DND-41 (cell line): ENCODE results near the gene TBX2.

Source experiments
- ATAC-seq: fragments of 200-7000 bp; cut with Tn5 transposase; 3 replicates; pipeline ENCODE4 v1.9.1; 2021; ENCODE audit warnings: low read depth; ENCODE audit not compliant: insufficient read depth
- DNase-seq: peaks from one replicate; pipeline ENCODE4 v3.0.0-alpha.2; 2020
- H2AFZ ChIP-seq: 2 replicates; pipeline ENCODE4 v1.6.0; 2012; ENCODE audit warnings: low read depth, low read length
- H3K27ac ChIP-seq: 2 replicates; pipeline ENCODE4 v1.5.1; 2012; ENCODE audit warnings: low read length, inconsistent platforms
- H3K27me3 ChIP-seq: fragments of 200-600 bp; sonication (generic); 2 replicates; pipeline ENCODE4 v1.6.0; 2012; ENCODE audit warnings: low read length, mild to moderate bottlenecking, inconsistent platforms; ENCODE audit not compliant: insufficient read depth, poor library complexity
- H3K36me3 ChIP-seq: 2 replicates; pipeline ENCODE4 v1.5.1; 2012; ENCODE audit warnings: low read length, inconsistent platforms; ENCODE audit not compliant: insufficient read depth
- H3K4me1 ChIP-seq: 2 replicates; pipeline ENCODE4 v1.5.1; 2012; ENCODE audit warnings: mild to moderate bottlenecking, low read length; ENCODE audit not compliant: insufficient read depth
- H3K4me2 ChIP-seq: 2 replicates; pipeline ENCODE4 v1.6.0; 2012; ENCODE audit warnings: mild to moderate bottlenecking, moderate library complexity, low read length, inconsistent platforms; ENCODE audit not compliant: insufficient read depth
- H3K4me3 ChIP-seq, 2 experiments: fragments of 200-600 bp in 1 of 2; shearing (Covaris generic) in 1 of 2; 2 replicates each; pipeline ENCODE4 v1.5.1; 2012 to 2016; ENCODE audit warnings: inconsistent platforms in 2 of 2, low read length in 2 of 2, mild to moderate bottlenecking in 2 of 2, low read depth in 1 of 2, moderate library complexity in 1 of 2
- H3K79me2 ChIP-seq: 2 replicates; pipeline ENCODE4 v1.6.0; 2012; ENCODE audit warnings: low read length, inconsistent platforms; ENCODE audit not compliant: insufficient read depth
- H3K9ac ChIP-seq: 2 replicates; pipeline ENCODE4 v1.6.0; 2012; ENCODE audit warnings: low read depth, mild to moderate bottlenecking, inconsistent platforms, low read length, moderate library complexity
- H3K9me3 ChIP-seq: 2 replicates; pipeline ENCODE4 v1.5.1; 2012; ENCODE audit warnings: low read length, moderate library complexity, mild to moderate bottlenecking, inconsistent platforms; ENCODE audit not compliant: insufficient read depth, severe bottlenecking
- H4K20me1 ChIP-seq: 2 replicates; pipeline ENCODE4 v1.6.0; 2012; ENCODE audit warnings: low read length; ENCODE audit not compliant: insufficient read depth
- CTCF ChIP-seq: IDR thresholded peaks from 2 replicates; pipeline ENCODE4 v1.5.1; 2012; ENCODE audit warnings: borderline replicate concordance, low read length, moderate library complexity, mild to moderate bottlenecking; ENCODE audit not compliant: poor library complexity, severe bottlenecking; ENCODE audit errors: extremely low read depth
- EZH2 ChIP-seq: IDR thresholded peaks from 3 replicates; pipeline ENCODE4 v1.6.1; 2012; ENCODE audit warnings: borderline replicate concordance, low read depth, mild to moderate bottlenecking, moderate library complexity, low read length, inconsistent platforms; ENCODE audit not compliant: severe bottlenecking

The TBX2 gene

DNA sequence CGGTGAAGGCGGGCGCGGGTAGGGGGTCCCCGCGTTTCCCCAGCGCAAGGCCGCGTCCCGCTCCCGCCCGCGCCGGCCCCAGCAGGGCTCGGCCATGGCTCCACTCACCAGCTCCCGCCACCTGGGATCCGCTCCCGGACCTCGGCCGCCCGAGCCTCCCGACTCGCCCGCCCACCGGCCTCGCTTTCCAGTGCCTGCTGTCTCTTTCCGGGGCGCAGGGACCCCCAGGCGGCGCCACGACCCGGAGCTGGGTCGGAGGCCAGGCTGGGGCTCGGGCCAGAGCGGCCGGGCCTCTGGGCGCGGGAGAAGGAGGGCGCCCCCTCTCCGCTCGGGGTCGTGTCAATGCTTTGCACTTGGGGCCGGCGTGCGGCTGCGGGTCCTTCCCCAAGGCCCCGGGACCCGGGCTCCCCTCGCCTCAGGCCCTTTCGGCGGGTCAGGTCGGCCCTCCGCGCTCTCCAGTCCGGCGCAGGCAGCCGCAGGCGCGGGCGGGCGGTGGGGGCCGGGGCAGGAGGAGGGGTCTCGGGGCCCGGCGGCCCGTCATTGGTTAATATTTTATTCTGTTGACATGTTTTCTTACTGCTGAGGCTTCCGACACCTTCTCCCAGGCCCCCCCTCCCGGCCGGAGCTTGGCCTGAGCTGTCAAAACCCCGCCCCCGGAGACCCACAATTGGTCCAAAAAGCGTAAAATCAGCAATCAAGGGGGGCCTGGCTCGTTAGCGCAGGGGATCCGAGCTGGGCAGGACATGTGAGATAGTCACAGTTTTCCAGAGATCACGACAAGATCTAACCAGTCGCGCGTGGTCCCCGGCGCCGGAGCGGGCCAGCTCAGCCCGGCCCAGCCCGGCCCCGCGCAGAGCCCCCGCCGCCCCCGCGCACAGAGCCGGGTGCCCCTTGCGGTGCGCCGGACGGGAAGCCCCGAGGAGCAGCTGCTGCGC lies at the start of gene TBX2:
Gene TBX2, plus strand, starts transcription at position 713 of the 935 bp plus-strand sequence. CDS start 334 bp downstream, outside the sequence.
- no peak for TF ChIP-seq CTCF
- H3K79me2 ChIP-seq = no peaks in the 10 kb centered on the region
- H3K4me3 ChIP-seq = no peak within 1 kb of the TSS
- no peaks in the 10 kb centered on the region for H4K20me1 ChIP-seq
- H2AFZ ChIP-seq = no peak within 1 kb of the TSS
- ATAC-seq = no peak
- H3K4me2 ChIP-seq = no peak within 1 kb of the TSS
- no peaks in the 10 kb centered on the region for H3K27me3 ChIP-seq
- no peak within 1 kb of the TSS for H3K27ac ChIP-seq
- H3K4me1 ChIP-seq = no peaks in the 10 kb centered on the region
- H3K9me3 ChIP-seq = no peaks in the 10 kb centered on the region
- DNase-seq = no peak
- no peaks in the 10 kb centered on the region for H3K36me3 ChIP-seq
- H3K9ac ChIP-seq = no peak within 1 kb of the TSS

GRCh38 chr17:61351745-61352407 lies 47.8 kb upstream of the TBX2 start:
- H3K4me3 ChIP-seq = no peak overlapping the region
- no peaks in the 10 kb centered on the region for H3K79me2 ChIP-seq
- DNase-seq (no peak), ATAC-seq (no peak)
- H3K4me2 ChIP-seq = no peak overlapping the region
- H2AFZ ChIP-seq = no peak overlapping the region
- no peaks in the 10 kb centered on the region for H3K9me3 ChIP-seq
- H4K20me1 ChIP-seq = no peaks in the 10 kb centered on the region
- no peaks in the 10 kb centered on the region for H3K27me3 ChIP-seq
- no peaks in the 10 kb centered on the region for H3K36me3 ChIP-seq
- TF ChIP-seq CTCF (no peak), EZH2 (no peak)
- H3K27ac ChIP-seq = no peak overlapping the region
- no peaks in the 10 kb centered on the region for H3K4me1 ChIP-seq
- no peak overlapping the region for H3K9ac ChIP-seq

DNA sequence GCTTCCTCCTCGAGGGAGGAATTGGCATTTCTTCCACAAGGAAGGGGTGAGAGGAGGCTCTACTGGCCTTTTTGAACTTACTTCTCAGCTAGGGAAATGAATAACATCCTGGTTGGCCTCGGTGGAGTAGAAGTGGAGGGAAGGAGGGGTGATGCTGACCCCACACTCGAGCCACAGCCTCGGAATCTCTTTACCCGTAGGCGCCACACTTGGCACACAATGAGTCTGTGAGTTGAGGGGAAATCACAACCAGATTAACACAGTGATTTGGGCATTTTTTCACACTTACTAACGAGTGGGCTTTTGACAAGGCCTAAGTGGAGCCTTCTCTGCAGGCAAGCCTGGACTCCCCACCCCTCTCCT lies 47.3 kb upstream of the TBX2 start:
- Histone ChIP-seq H4K20me1 (no peaks in the 10 kb centered on the region), H3K4me3 (no peak overlapping the region), H3K27me3 (no peaks in the 10 kb centered on the region), H3K9ac (no peak overlapping the region), H3K4me2 (no peak overlapping the region), H3K27ac (no peak overlapping the region), H3K4me1 (no peaks in the 10 kb centered on the region), H3K9me3 (no peaks in the 10 kb centered on the region), H3K36me3 (no peaks in the 10 kb centered on the region), H3K79me2 (no peaks in the 10 kb centered on the region), H2AFZ (no peak overlapping the region)
- no peak for TF ChIP-seq CTCF
- no peak for TF ChIP-seq EZH2
- ATAC-seq = no peak
- no peak for DNase-seq
